Stimulated activated CD4-positive, alpha-beta T cell treated with anti-CD3 and anti-CD28 coated beads, Interleukin-4, amount 100 ng/mL, for 24 hours (primary cell): ENCODE data around the gene NMB.
"Not testable (repeated sequence)": the region's sequence is repeated elsewhere in the genome, so short reads cannot be mapped to it uniquely, and the experiment has no call there.

Source experiments
- DNase-seq: peaks from one replicate; pipeline ENCODE4 v3.0.0-alpha.2; 2020

Gene NMB

DNA sequence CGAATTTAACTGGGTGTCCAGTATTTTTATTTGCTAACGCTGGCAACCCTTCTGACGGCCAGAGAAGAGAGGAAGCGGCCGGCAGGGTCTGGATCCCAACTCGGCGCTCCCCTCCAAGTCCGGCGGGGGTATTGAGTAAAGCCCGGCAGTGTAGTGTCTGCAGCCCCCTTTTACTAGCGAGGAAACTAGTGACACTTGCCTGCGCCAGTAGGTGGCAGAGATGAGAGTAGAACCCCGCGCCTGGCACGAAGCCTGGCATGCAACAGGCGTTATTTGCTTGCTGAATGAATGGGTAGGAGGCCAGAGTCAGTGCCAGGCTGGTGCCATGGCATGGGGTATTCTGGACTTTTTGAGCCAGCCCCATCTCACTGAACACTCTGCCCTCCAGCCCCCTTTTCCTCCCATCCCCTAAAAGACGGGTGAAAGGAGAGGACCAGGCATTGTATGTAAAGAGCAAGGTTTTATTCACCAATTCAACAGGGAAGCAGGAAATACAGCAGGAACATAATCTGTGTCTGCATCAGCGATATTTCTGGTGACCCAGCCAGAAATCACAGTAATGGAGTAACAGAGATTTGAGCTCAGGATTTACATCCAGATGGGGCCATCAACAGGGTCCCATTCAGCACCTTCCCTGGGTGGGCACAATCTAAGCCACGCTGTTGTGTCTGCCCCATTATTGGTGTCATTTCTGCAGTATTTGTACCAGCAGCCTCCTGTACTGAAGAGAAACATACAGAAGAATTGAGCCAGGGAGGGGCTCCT lies 3.1 kb downstream of the NMB start:
- DNase-seq = peak; percentile 80

DNA sequence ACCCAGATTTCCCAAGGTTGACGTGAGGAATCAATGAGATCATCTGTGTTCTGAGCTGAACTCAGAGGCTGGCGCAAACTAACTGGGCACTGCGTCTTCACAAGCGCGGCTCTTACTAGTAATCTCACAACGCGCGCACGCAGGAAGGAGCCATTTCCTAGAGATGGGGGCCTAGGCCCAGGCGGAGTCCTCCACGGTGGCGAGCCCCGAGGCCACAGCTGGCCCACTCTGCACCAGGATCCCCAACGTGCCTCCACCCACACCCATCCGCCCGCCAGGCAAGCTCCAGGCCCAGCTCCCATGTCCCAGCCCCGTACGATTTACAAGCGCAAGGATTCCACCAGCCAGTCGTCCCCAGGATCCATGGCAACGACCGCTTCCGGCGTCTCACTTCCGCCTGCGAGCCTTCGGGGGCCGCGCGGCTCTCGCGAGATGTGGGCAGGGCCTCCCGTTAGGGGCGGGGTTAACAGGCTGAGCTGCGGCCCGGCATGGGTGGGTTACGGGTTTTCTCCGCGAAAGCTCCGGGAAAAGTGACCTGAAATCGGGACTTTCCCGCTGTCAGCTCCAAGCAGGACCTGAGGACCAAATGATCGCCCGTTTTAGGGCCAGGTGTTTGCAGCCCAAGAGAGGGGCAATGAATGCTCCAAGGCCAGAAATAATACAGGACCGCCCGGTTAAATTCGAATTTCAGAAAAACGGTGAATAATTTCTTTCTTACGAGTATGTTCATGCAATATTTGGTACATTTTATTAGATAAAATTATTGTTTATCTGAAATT lies 3.9 kb downstream of the NMB start, which contains the start of gene WDR73:
Gene WDR73 (minus strand): TSS at position 374 of the 779 bp plus-strand sequence. CDS start 9 bp downstream, at position 365.
- DNase-seq = peak; percentile 98

GRCh38 chr15:84653584-84653909 lies 4.5 kb downstream of the NMB start:
- DNase-seq = no peak

GRCh38 chr15:84649706-84650105 lies 8.3 kb downstream of the NMB start:
- no peak for DNase-seq

DNA sequence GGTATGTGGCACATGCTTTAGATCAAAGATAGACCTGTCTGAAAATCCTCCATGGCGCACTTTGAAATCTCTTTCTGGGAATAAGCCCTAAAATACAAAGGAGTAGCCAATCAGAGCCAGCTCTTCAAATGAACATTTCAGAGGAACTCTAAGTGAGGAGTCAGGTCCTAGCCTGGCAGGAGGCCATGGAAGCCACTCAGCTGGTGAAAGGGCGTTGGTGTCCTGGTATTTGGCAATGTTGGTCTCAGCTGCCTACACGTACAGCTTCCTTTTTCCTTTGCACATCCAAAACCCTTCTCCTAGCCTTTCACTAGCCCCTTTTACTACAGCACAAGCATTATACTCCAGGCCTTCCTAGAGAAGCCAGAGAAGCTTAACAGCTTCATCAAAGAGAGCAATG lies 9.5 kb downstream of the NMB start:
- DNase-seq = no peak

DNA sequence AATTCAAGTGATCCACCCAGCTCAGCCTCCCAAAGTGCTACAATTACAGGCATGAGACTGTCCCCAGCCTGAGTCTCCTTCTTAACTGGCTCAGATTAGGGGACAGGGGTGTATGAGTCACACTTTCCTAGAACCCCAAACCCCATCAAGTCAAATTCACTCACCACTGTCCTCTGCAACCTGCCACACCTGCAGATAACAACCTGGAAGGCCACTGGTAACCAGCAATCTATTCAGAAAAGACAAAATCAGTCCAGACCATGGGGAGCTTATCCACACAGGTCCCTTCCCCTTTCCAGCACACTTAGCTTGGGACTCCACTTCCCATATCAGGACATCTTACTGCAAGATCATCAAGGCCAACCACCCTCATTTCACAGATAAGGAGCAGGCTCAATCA lies 10.3 kb downstream of the NMB start:
- no peak for DNase-seq

DNA sequence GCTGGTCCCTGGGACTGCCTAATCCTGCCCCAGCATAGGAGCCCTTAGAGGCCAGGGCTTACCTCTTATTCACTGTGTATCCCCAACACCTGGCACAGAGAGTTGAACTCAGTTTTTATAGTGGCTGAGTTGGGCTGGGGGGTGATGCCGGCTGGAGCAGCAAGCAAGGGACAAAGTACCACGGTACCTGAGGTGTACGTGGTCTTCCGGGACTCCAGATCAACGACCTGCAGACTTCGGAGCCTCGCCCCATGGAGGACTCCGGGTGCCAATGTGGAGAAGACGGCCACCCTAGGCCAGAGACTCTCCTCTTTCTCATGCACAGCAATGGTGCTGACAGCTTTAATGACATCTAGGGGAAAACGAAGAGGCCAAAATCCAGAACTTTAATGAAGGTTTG lies 12.0 kb downstream of the NMB start:
- no peak for DNase-seq

GRCh38 chr15:84645496-84645895 lies 12.5 kb downstream of the NMB start:
- no peak for DNase-seq

- no peak for DNase-seq
These were observed 14.2 kb downstream of the NMB start for GRCh38 chr15:84643838-84644237.

DNA sequence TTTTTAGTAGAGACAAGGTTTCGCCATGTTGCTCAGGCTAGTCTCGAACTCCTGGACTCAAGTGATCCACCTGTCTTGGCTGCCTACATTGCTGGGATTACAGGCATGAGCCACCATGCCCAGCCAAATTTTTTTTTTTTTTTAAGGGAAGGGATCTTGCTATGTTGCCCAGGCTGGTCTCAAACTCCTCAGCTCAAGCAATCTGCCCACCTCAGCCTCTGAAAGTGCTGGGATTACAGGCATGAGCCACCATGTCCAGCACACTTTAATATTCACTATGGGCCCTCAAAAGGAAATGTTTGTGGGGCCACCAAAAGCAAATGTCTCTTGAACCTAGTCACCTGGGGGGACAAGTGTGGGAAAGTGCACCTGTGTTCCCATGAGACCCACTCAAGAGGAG lies 15.4 kb downstream of the NMB start:
- DNase-seq = not testable (repeated sequence)

DNA sequence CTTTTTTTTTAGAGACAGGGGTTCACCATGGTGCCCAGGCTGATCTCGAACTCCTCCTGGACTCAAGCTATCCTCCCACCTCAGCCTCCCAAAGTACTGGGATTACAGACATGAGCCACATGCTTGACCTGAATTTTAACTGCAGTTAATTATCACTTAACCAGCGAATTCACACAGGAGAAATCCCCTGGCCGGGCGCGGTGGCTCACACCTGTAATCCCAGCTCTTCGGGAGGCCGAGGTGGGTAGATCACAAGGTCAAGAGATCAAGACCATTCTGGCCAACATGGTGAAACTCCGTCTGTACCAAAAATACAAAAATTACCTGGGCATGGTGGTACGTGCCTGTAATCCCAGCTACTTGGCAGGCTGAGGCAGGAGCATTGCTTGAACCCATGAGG lies 16.1 kb downstream of the NMB start:
- DNase-seq = not testable (repeated sequence)

GRCh38 chr15:84638103-84638502 lies 19.9 kb downstream of the NMB start:
- DNase-seq = no peak

DNA sequence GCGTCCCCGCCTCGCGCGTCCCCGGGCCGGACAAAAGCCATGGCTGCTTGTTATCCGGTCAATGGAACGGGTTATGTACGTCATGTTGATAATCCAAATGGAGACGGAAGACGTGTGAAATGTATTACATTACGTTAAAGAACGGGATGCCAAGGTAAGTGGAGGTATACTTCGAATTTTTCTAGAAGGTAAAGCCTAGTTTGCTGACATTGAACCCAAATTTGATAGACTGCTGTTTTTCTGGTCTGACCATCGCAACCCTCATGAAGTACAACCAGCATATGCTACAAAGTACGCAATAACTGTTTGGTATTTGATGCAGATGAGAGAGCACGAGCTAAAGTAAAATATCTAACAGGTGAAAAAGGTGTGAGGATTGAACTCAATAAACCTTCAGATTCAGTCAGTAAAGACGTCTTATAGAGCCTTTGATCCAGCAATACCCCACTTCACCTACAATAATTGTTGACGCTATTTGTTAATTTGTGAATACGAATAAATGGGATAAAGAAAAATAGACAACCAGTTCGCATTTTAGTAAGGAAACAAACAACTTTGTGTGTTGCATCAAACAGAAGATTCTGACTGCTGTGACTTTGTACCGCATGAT lies 23.7 kb downstream of the NMB start:
- DNase-seq = no peak

DNA sequence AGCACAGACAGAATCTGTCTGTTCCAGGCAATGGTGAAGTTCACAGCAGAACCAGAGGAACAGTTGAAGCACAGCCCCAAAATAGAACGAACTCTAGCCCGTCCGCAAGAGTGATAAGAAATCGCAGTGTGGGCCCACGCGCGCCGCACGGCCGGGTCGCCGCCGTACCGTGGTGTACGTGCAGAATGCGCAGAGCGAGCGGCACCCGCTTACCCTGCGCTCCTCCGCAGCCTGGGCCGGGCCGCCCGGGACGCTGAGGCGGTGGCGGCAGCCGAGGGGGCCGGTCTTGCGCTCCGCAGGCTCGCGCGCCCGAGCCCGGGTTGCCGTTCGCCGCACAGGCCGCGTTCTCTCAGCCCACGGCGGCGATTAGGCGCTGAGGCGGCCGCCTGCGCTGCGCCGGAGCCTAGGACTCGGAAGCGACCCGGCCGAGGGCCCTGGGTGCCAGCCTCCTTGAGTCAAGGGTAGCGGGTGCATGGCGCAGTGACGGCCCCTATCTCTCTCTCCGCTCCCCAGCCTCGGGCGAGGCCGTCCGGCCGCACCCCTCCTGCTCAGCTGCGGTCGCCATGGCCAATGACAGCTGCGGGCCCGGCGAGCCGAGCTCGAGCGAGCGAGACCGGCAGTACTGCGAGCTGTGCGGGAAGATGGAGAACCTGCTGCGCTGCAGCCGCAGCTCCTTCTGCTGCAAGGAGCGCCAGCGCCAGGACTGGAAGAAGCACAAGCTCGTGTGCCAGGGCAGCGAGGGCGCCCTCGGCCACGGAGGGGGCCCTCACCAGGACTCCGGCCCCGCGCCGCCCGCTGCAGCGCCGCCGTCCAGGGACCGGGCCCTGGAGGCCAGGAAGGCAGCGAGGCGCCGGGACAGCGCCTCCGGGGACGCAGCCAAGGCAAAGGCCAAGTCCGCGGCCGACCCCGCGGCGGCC lies 24.4 kb downstream of the NMB start:
- peak; percentile 73 for DNase-seq

DNA sequence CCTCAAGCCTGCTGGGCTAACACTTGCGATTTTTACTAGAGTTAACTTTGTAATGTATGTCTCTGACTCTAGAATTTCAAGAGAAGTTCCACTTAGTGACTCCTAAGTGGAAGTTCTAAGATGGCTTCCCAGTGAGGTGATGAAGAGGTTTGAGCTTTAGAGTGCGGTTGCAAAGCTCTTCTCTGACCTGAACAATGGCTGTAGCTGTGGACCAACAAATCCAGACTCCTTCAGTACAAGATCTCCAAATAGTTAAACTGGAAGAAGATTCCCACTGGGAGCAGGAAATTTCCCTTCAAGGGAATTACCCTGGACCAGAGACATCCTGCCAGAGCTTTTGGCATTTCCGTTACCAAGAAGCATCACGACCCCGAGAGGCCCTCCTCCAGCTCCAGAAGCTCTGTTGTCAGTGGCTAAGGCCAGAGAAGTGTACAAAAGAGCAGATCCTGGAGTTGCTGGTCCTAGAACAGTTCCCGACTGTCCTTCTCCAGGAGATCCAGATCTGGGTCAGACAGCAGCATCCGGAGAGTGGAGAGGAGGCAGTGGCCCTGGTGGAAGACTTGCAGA lies 26.2 kb downstream of the NMB start:
- no peak for DNase-seq

DNA sequence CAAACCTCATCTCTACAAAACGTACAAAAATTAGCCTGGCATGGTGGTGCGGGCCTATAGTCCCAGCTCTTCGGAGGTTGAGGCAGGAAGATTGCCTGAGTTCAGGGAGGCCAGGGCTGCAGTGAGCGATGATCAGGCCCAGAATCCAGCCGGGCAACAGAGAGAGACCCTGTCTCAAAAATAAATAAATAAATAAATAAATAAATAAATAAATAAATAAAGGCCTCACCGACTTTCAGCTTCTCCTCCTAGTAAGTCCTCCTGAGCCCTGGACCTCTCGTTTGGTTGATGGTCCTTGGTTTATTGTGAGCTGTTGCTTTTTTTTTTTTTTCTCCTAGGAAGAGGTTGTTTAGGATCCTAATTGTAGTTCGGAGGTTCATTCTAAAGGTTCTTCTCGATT lies 29.0 kb downstream of the NMB start:
- DNase-seq = no peak

- DNase-seq = no peak
These were observed 32.9 kb downstream of the NMB start for GRCh38 chr15:84625123-84625522.

DNA sequence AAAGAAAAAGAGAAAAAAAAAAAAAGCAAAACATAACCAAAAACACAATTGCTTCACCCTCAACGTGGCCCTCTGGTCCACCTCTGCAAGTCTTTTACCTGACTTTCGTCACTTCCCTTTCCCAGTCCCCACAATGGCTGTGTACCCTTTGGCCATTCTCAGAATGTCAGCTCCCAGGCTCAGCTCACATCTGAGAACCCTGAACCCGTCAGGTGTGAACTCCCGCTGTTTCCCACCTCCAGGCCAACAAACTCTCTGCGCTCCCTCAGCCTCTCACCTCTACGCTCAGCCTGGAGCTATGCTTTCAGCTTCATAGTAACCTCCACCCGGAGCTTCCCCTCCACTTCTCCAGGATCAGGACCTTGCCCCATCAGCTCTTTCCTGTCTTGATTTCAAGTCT lies 33.6 kb downstream of the NMB start:
- no peak for DNase-seq

DNA sequence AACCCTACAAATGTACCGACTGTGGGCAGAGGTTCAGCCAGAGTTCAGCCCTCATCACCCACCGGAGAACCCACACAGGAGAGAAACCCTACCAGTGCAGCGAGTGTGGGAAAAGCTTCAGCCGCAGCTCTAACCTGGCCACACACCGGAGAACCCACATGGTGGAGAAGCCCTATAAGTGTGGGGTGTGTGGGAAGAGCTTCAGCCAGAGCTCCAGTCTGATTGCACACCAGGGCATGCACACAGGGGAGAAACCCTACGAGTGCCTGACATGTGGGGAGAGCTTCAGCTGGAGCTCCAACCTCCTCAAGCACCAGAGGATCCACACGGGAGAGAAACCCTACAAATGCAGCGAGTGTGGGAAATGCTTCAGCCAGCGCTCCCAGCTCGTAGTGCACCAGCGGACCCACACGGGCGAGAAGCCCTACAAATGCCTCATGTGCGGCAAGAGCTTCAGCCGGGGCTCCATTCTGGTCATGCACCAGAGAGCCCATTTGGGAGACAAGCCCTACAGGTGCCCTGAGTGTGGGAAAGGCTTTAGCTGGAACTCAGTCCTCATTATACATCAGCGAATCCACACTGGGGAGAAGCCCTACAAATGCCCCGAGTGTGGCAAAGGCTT lies 36.5 kb downstream of the NMB start:
- DNase-seq = no peak

DNA sequence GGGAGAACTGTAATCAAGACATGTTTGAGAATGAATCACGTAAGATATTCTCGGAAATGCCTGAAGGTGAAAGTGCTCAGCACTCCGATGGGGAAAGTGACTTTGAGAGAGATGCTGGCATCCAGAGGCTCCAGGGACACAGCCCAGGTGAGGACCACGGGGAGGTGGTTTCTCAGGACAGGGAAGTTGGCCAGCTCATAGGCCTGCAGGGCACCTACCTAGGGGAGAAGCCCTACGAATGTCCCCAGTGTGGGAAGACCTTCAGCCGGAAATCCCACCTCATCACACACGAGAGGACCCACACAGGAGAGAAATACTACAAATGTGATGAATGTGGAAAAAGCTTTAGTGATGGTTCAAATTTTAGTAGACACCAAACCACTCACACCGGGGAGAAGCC lies 37.4 kb downstream of the NMB start:
- no peak for DNase-seq

DNA sequence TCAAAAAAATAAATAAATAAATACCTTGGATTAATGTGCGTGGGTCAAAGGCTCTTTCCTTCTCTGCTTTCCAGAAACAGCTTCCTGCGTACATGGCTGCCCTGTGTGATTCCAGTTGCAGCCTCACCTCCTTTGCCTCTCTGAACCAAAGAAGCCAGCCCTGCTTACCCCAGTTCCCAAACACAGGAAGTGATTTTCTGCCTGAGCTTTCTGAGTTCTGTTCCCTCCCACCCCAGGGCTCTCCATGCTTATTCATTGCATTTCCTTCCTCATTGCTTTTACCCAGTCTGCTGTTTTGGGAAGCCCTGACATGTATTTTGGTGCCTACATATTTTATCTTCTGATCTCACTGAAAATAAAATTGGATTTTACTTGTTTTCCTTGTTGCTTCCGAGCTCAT lies 41.8 kb downstream of the NMB start:
- DNase-seq = no peak

GRCh38 chr15:84611631-84612030 lies 46.4 kb downstream of the NMB start:
- no peak for DNase-seq
